ENCODE results near the gene PLCXD3.

Gene PLCXD3

GRCh38 chr5:41406936-41407335, 103.5 kb downstream of the PLCXD3 start:
- ATAC-seq = no peak; the same call in 2 of the 3 replicates
- TF ChIP-seq SNAI2 (CRISPR knock-in tag; IDR thresholded peaks at IDR 0.05) (no peak), CSDC2 (CRISPR knock-in tag; IDR thresholded peaks at IDR 0.05) (no peak), ZNF565 (CRISPR knock-in tag; conservative IDR thresholded peaks at IDR 0.05; ENCODE audit: low read depth) (no peak), BACH2 (CRISPR knock-in tag; IDR thresholded peaks at IDR 0.05; ENCODE audit: borderline replicate concordance) (no peak), ZNF70 (CRISPR knock-in tag; IDR thresholded peaks at IDR 0.05) (no peak), PATZ1 (CRISPR knock-in tag; IDR thresholded peaks at IDR 0.05; ENCODE audit: borderline replicate concordance) (no peak)

GRCh38 chr5:41406424-41406823, 104.0 kb downstream of the PLCXD3 start:
- no peak for ATAC-seq
- no peak for TF ChIP-seq TCF4 (CRISPR knock-in tag; IDR thresholded peaks at IDR 0.05; ENCODE audit: borderline replicate concordance)
- TF ChIP-seq ESRRG (CRISPR knock-in tag; IDR thresholded peaks at IDR 0.05) = no peak
- TF ChIP-seq ZNF8 (CRISPR knock-in tag; IDR thresholded peaks at IDR 0.05) = no peak
- no peak for TF ChIP-seq ZC3H10 (CRISPR knock-in tag; IDR thresholded peaks at IDR 0.05)
- TF ChIP-seq SNAI2 (CRISPR knock-in tag; IDR thresholded peaks at IDR 0.05) = no peak
- TF ChIP-seq PPARA (CRISPR knock-in tag; IDR thresholded peaks at IDR 0.05; ENCODE audit: borderline replicate concordance) = no peak
- TF ChIP-seq RARB (CRISPR knock-in tag; IDR thresholded peaks at IDR 0.05) = no peak
- TF ChIP-seq CSRNP3 (CRISPR knock-in tag; IDR thresholded peaks at IDR 0.05) = no peak
- no peak for TF ChIP-seq CSDC2 (CRISPR knock-in tag; IDR thresholded peaks at IDR 0.05)
- TF ChIP-seq, protein P1, sequence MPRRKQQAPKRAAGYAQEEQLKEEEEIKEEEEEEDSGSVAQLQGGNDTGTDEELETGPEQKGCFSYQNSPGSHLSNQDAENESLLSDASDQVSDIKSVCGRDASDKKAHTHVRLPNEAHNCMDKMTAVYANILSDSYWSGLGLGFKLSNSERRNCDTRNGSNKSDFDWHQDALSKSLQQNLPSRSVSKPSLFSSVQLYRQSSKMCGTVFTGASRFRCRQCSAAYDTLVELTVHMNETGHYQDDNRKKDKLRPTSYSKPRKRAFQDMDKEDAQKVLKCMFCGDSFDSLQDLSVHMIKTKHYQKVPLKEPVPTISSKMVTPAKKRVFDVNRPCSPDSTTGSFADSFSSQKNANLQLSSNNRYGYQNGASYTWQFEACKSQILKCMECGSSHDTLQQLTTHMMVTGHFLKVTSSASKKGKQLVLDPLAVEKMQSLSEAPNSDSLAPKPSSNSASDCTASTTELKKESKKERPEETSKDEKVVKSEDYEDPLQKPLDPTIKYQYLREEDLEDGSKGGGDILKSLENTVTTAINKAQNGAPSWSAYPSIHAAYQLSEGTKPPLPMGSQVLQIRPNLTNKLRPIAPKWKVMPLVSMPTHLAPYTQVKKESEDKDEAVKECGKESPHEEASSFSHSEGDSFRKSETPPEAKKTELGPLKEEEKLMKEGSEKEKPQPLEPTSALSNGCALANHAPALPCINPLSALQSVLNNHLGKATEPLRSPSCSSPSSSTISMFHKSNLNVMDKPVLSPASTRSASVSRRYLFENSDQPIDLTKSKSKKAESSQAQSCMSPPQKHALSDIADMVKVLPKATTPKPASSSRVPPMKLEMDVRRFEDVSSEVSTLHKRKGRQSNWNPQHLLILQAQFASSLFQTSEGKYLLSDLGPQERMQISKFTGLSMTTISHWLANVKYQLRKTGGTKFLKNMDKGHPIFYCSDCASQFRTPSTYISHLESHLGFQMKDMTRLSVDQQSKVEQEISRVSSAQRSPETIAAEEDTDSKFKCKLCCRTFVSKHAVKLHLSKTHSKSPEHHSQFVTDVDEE (CRISPR knock-in tag; IDR thresholded peaks at IDR 0.05) = no peak
- no peak for TF ChIP-seq ZNF565 (CRISPR knock-in tag; conservative IDR thresholded peaks at IDR 0.05; ENCODE audit: low read depth)
- TF ChIP-seq PATZ1 (CRISPR knock-in tag; IDR thresholded peaks at IDR 0.05; ENCODE audit: borderline replicate concordance) = no peak
- TF ChIP-seq BACH2 (CRISPR knock-in tag; IDR thresholded peaks at IDR 0.05; ENCODE audit: borderline replicate concordance) = no peak
- no peak for TF ChIP-seq OSR1 (CRISPR knock-in tag; IDR thresholded peaks at IDR 0.05)

DNA sequence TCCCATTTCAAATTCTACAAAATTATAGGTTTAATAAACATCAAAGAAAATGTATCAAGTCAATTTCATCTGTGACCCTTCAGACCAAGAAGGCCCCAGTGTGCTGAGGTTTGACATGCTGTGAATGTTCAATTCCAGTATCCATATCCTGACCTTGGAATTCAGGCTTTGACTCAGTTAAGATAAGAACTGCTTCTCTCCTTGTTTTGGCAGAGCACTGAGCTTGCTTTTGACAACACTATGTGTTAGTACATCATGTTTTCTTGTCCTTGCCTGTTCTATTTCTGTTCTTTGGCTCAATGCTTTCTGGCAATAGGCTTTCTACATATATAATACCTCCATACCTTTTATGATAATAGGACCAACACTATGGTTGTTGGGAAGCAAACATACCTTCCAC, 105.6 kb downstream of the PLCXD3 start:
- TF ChIP-seq CSDC2 (CRISPR knock-in tag; IDR thresholded peaks at IDR 0.05) (no peak), ZNF70 (CRISPR knock-in tag; IDR thresholded peaks at IDR 0.05) (no peak), OSR1 (CRISPR knock-in tag; IDR thresholded peaks at IDR 0.05) (no peak), TCF4 (CRISPR knock-in tag; IDR thresholded peaks at IDR 0.05; ENCODE audit: borderline replicate concordance) (no peak), SNAI2 (CRISPR knock-in tag; IDR thresholded peaks at IDR 0.05) (no peak), ZNF8 (CRISPR knock-in tag; IDR thresholded peaks at IDR 0.05) (no peak), ZFP3 (CRISPR knock-in tag; IDR thresholded peaks at IDR 0.05) (no peak), TOX (CRISPR knock-in tag; IDR thresholded peaks at IDR 0.05; ENCODE audit: borderline replicate concordance) (no peak), ISL1 (CRISPR knock-in tag; IDR thresholded peaks at IDR 0.05) (no peak), BACH2 (CRISPR knock-in tag; IDR thresholded peaks at IDR 0.05; ENCODE audit: borderline replicate concordance) (no peak), GLIS3 (CRISPR knock-in tag; IDR thresholded peaks at IDR 0.05) (no peak), PATZ1 (CRISPR knock-in tag; IDR thresholded peaks at IDR 0.05; ENCODE audit: borderline replicate concordance) (no peak)
- TF ChIP-seq, protein P1 (CRISPR knock-in tag; IDR thresholded peaks at IDR 0.05) = no peak
- no peak for ATAC-seq
